BLaER1 (cell line): ENCODE measurements around the gene ITGB5.

Source experiments
- H3K27ac ChIP-seq: shearing (Covaris generic); formaldehyde crosslinking; 2 replicates; pipeline ENCODE4 v1.8.1; 2022
- H3K27me3 ChIP-seq: shearing (Covaris generic); formaldehyde crosslinking; 2 replicates; pipeline ENCODE4 v1.8.1; 2022
- H3K36me3 ChIP-seq: shearing (Covaris generic); formaldehyde crosslinking; 2 replicates; pipeline ENCODE4 v1.8.1; 2022
- H3K4me1 ChIP-seq: shearing (Covaris generic); formaldehyde crosslinking; 2 replicates; pipeline ENCODE4 v1.8.1; 2022
- H3K4me2 ChIP-seq: shearing (Covaris generic); formaldehyde crosslinking; 2 replicates; pipeline ENCODE4 v1.8.1; 2022
- H3K4me3 ChIP-seq: shearing (Covaris generic); formaldehyde crosslinking; 2 replicates; pipeline ENCODE4 v1.8.1; 2022
- H3K9ac ChIP-seq: shearing (Covaris generic); formaldehyde crosslinking; 2 replicates; pipeline ENCODE4 v1.8.1; 2022
- H3K9me3 ChIP-seq: shearing (Covaris generic); formaldehyde crosslinking; 2 replicates; pipeline ENCODE4 v1.8.1; 2022
- H4K20me1 ChIP-seq: shearing (Covaris generic); formaldehyde crosslinking; 2 replicates; pipeline ENCODE4 v1.8.1; 2022
- Cebpa-rat ChIP-seq: shearing (Covaris generic); IDR thresholded peaks from 2 replicates; pipeline ENCODE4 v1.8.1; 2022

The ITGB5 gene

GRCh38 chr3:124873226-124873625, 13.9 kb downstream of the ITGB5 start:
- Histone ChIP-seq H3K4me1 (peaks cover 7% of the 10 kb centered on the region; the same call in 1 of the 2 replicates), H4K20me1 (no peaks in the 10 kb centered on the region), H3K27ac (no peak overlapping the region), H3K4me3 (no peak overlapping the region), H3K27me3 (no peaks in the 10 kb centered on the region), H3K9me3 (no peaks in the 10 kb centered on the region), H3K9ac (no peak overlapping the region), H3K4me2 (no peak overlapping the region), H3K36me3 (no peaks in the 10 kb centered on the region)
- no peak for TF ChIP-seq Cebpa-rat

GRCh38 chr3:124867511-124867910, 19.7 kb downstream of the ITGB5 start:
- Histone ChIP-seq H3K9ac (no peak overlapping the region), H3K36me3 (no peaks in the 10 kb centered on the region), H3K9me3 (no peaks in the 10 kb centered on the region), H3K27me3 (no peaks in the 10 kb centered on the region), H4K20me1 (no peaks in the 10 kb centered on the region), H3K4me1 (no peaks in the 10 kb centered on the region), H3K4me3 (no peak overlapping the region), H3K27ac (no peak overlapping the region), H3K4me2 (no peak overlapping the region)
- TF ChIP-seq Cebpa-rat: no peak

- H3K9me3 ChIP-seq: no peaks in the 10 kb centered on the region
- no peaks in the 10 kb centered on the region for H3K4me1 ChIP-seq
- H3K27me3 ChIP-seq: no peaks in the 10 kb centered on the region
- no peak overlapping the region for H3K9ac ChIP-seq
- H3K27ac ChIP-seq: no peak overlapping the region
- H3K4me3 ChIP-seq: no peak overlapping the region
- no peak for TF ChIP-seq Cebpa-rat
- H4K20me1 ChIP-seq: no peaks in the 10 kb centered on the region
- no peaks in the 10 kb centered on the region for H3K36me3 ChIP-seq
- no peak overlapping the region for H3K4me2 ChIP-seq
Observed at GRCh38 chr3:124862006-124862405, 25.2 kb downstream of the ITGB5 start.

GRCh38 chr3:124861041-124861440, 26.1 kb downstream of the ITGB5 start:
- no peak overlapping the region for H3K27ac ChIP-seq
- no peaks in the 10 kb centered on the region for H3K36me3 ChIP-seq
- no peak for TF ChIP-seq Cebpa-rat
- H3K9ac ChIP-seq: no peak overlapping the region
- no peak overlapping the region for H3K4me2 ChIP-seq
- H3K27me3 ChIP-seq: no peaks in the 10 kb centered on the region
- no peaks in the 10 kb centered on the region for H3K4me1 ChIP-seq
- H4K20me1 ChIP-seq: no peaks in the 10 kb centered on the region
- H3K4me3 ChIP-seq: no peak overlapping the region
- no peaks in the 10 kb centered on the region for H3K9me3 ChIP-seq

- Histone ChIP-seq H3K9ac (no peak overlapping the region), H3K9me3 (no peaks in the 10 kb centered on the region), H3K4me1 (no peaks in the 10 kb centered on the region), H3K27me3 (no peaks in the 10 kb centered on the region), H4K20me1 (no peaks in the 10 kb centered on the region), H3K4me3 (no peak overlapping the region), H3K27ac (no peak overlapping the region), H3K36me3 (no peaks in the 10 kb centered on the region), H3K4me2 (no peak overlapping the region)
- TF ChIP-seq Cebpa-rat: no peak
Observed at GRCh38 chr3:124860599-124860998, 26.6 kb downstream of the ITGB5 start.

- no peak overlapping the region for H3K4me2 ChIP-seq
- no peaks in the 10 kb centered on the region for H3K36me3 ChIP-seq
- H3K4me1 ChIP-seq: no peaks in the 10 kb centered on the region
- H3K27ac ChIP-seq: no peak overlapping the region
- no peak overlapping the region for H3K4me3 ChIP-seq
- TF ChIP-seq Cebpa-rat: no peak
- no peak overlapping the region for H3K9ac ChIP-seq
- H3K27me3 ChIP-seq: no peaks in the 10 kb centered on the region
- H4K20me1 ChIP-seq: no peaks in the 10 kb centered on the region
- no peaks in the 10 kb centered on the region for H3K9me3 ChIP-seq
Observed at GRCh38 chr3:124859025-124859424, 28.1 kb downstream of the ITGB5 start.

GRCh38 chr3:124858275-124858674, 28.9 kb downstream of the ITGB5 start:
- H3K36me3 ChIP-seq: no peaks in the 10 kb centered on the region
- no peaks in the 10 kb centered on the region for H3K9me3 ChIP-seq
- no peak overlapping the region for H3K27ac ChIP-seq
- no peak overlapping the region for H3K4me3 ChIP-seq
- no peaks in the 10 kb centered on the region for H3K4me1 ChIP-seq
- no peak for TF ChIP-seq Cebpa-rat
- H4K20me1 ChIP-seq: no peaks in the 10 kb centered on the region
- no peaks in the 10 kb centered on the region for H3K27me3 ChIP-seq
- H3K4me2 ChIP-seq: no peak overlapping the region
- no peak overlapping the region for H3K9ac ChIP-seq

- H3K9me3 ChIP-seq: no peaks in the 10 kb centered on the region
- no peaks in the 10 kb centered on the region for H3K36me3 ChIP-seq
- no peak overlapping the region for H3K4me3 ChIP-seq
- no peak for TF ChIP-seq Cebpa-rat
- no peak overlapping the region for H3K9ac ChIP-seq
- H4K20me1 ChIP-seq: no peaks in the 10 kb centered on the region
- H3K27me3 ChIP-seq: no peaks in the 10 kb centered on the region
- no peak overlapping the region for H3K4me2 ChIP-seq
- H3K27ac ChIP-seq: no peak overlapping the region
- no peaks in the 10 kb centered on the region for H3K4me1 ChIP-seq
Observed at GRCh38 chr3:124856677-124857076, 30.5 kb downstream of the ITGB5 start.

- H3K4me1 ChIP-seq: no peaks in the 10 kb centered on the region
- no peaks in the 10 kb centered on the region for H4K20me1 ChIP-seq
Observed at GRCh38 chr3:124854009-124854408, 33.2 kb downstream of the ITGB5 start.

GRCh38 chr3:124853446-124853845, 33.7 kb downstream of the ITGB5 start:
- H3K36me3 ChIP-seq: no peaks in the 10 kb centered on the region
- no peak overlapping the region for H3K9ac ChIP-seq
- H4K20me1 ChIP-seq: no peaks in the 10 kb centered on the region
- H3K4me1 ChIP-seq: no peaks in the 10 kb centered on the region
- H3K9me3 ChIP-seq: no peaks in the 10 kb centered on the region
- H3K4me3 ChIP-seq: no peak overlapping the region
- no peaks in the 10 kb centered on the region for H3K27me3 ChIP-seq
- H3K4me2 ChIP-seq: no peak overlapping the region
- H3K27ac ChIP-seq: no peak overlapping the region
- TF ChIP-seq Cebpa-rat: no peak

More at GRCh38 chr3:124854009-124854408, 33.2 kb downstream of the ITGB5 start:
- no peak overlapping the region for H3K4me3 ChIP-seq
- H3K36me3 ChIP-seq: no peaks in the 10 kb centered on the region
- no peaks in the 10 kb centered on the region for H3K9me3 ChIP-seq
- TF ChIP-seq Cebpa-rat: no peak
- H3K27me3 ChIP-seq: no peaks in the 10 kb centered on the region
- no peak overlapping the region for H3K9ac ChIP-seq
- H3K27ac ChIP-seq: no peak overlapping the region
- H3K4me2 ChIP-seq: no peak overlapping the region

GRCh38 chr3:124851905-124852304, 35.3 kb downstream of the ITGB5 start:
- H3K9me3 ChIP-seq: no peaks in the 10 kb centered on the region
- no peak for TF ChIP-seq Cebpa-rat
- H4K20me1 ChIP-seq: no peaks in the 10 kb centered on the region
- H3K27me3 ChIP-seq: no peaks in the 10 kb centered on the region
- H3K9ac ChIP-seq: no peak overlapping the region
- H3K27ac ChIP-seq: no peak overlapping the region
- H3K36me3 ChIP-seq: no peaks in the 10 kb centered on the region
- no peak overlapping the region for H3K4me2 ChIP-seq
- H3K4me3 ChIP-seq: no peak overlapping the region
- no peaks in the 10 kb centered on the region for H3K4me1 ChIP-seq
